ENCODE data around the gene CCT2.

CCT2 gene

GRCh38 chr12:69647178-69647577 lies 61.9 kb downstream of the CCT2 start:
- DNase-seq: no peak

GRCh38 chr12:69648476-69648875 lies 63.2 kb downstream of the CCT2 start:
- DNase-seq: no peak

GRCh38 chr12:69649529-69649928 lies 64.3 kb downstream of the CCT2 start:
- no peak for DNase-seq

All from activated CD4-positive, alpha-beta T cell treated with anti-CD3 and anti-CD28 coated beads for 48 hours (primary cell).